ENCODE results near the gene GPC6. TPM values are rescaled to one million over a fixed set of nuclear protein-coding genes. Genes with fewer than 3 reads are reported as not detected.
A peak's percentile ranks its signal among the peaks of the same experiment; 100 is the strongest.

The GPC6 gene
- polyA plus RNA-seq, 1 donor from 2014 or later = 9.0 TPM

GRCh38 chr13:93948162-93948922 is 721.7 kb downstream of the GPC6 start:
- no peaks in the 10 kb centered on the region for H3K36me3 ChIP-seq (ENCODE audit: insufficient read depth, low read length)
- no peak for TF ChIP-seq MXI1 (conservative IDR thresholded peaks at IDR 0.05; ENCODE audit: poor library complexity, severe bottlenecking)
- TF ChIP-seq EP300 (conservative IDR thresholded peaks at IDR 0.05; ENCODE audit: poor library complexity, severe bottlenecking) = peak; percentile 67
- peak; percentile 43 for TF ChIP-seq POLR2AphosphoS5 (IDR thresholded peaks at IDR 0.05)
- H3K4me2 ChIP-seq (ENCODE audit: low read length) = no peak overlapping the region
- no peak overlapping the region for H3K27ac ChIP-seq (ENCODE audit: low read length)
- H3K9me3 ChIP-seq (ENCODE audit: low read length) = no peaks in the 10 kb centered on the region
- no peaks in the 10 kb centered on the region for H3K9me2 ChIP-seq (ENCODE audit: insufficient read depth, low read length)
- no peak overlapping the region for H3K4me3 ChIP-seq (ENCODE audit: low read length)
- no peak overlapping the region for H3K9ac ChIP-seq (ENCODE audit: low read length)
- no peak overlapping the region for H2AFZ ChIP-seq (ENCODE audit: low read depth, low read length)
- no peaks in the 10 kb centered on the region for H3K27me3 ChIP-seq (ENCODE audit: insufficient read depth, low read depth, low read length)
- no peaks in the 10 kb centered on the region for H3K79me2 ChIP-seq (replicated peaks; ENCODE audit: insufficient read depth, low read length)
- no peaks in the 10 kb centered on the region for H4K20me1 ChIP-seq (ENCODE audit: insufficient read depth)
- no peaks in the 10 kb centered on the region for H3F3A ChIP-seq (ENCODE audit: insufficient read depth, low read length, poor library complexity, severe bottlenecking)

- Histone ChIP-seq H3K79me2 (replicated peaks; ENCODE audit: insufficient read depth, low read length) (no peaks in the 10 kb centered on the region), H4K20me1 (ENCODE audit: insufficient read depth) (no peaks in the 10 kb centered on the region), H3K9ac (ENCODE audit: low read length) (no peak overlapping the region), H3K4me2 (ENCODE audit: low read length) (no peak overlapping the region), H3F3A (ENCODE audit: insufficient read depth, low read length, poor library complexity, severe bottlenecking) (no peaks in the 10 kb centered on the region), H3K9me3 (ENCODE audit: low read length) (no peaks in the 10 kb centered on the region), H3K27ac (ENCODE audit: low read length) (no peak overlapping the region), H3K36me3 (ENCODE audit: insufficient read depth, low read length) (no peaks in the 10 kb centered on the region), H3K27me3 (ENCODE audit: insufficient read depth, low read depth, low read length) (no peaks in the 10 kb centered on the region), H3K4me3 (ENCODE audit: low read length) (no peak overlapping the region), H2AFZ (ENCODE audit: low read depth, low read length) (no peak overlapping the region), H3K9me2 (ENCODE audit: insufficient read depth, low read length) (no peaks in the 10 kb centered on the region)
- TF ChIP-seq RAD21 (conservative IDR thresholded peaks at IDR 0.05) (no peak), REST (IDR thresholded peaks at IDR 0.05; ENCODE audit: borderline replicate concordance) (no peak), TAF1 (IDR thresholded peaks at IDR 0.05; ENCODE audit: low read depth) (no peak), SMC3 (conservative IDR thresholded peaks at IDR 0.05; ENCODE audit: poor library complexity) (no peak), MXI1 (conservative IDR thresholded peaks at IDR 0.05; ENCODE audit: poor library complexity, severe bottlenecking) (no peak), EZH2 (IDR thresholded peaks at IDR 0.05; ENCODE audit: borderline replicate concordance, insufficient read depth, low read length, poor library complexity, severe bottlenecking) (no peak), CTCF (IDR thresholded peaks at IDR 0.05; ENCODE audit: poor library complexity, severe bottlenecking) (no peak), EP300 (conservative IDR thresholded peaks at IDR 0.05; ENCODE audit: poor library complexity, severe bottlenecking) (no peak), POLR2AphosphoS5 (IDR thresholded peaks at IDR 0.05) (no peak)
These were observed 724.5 kb downstream of the GPC6 start for GRCh38 chr13:93951108-93951507.

Measured in neural cell (in vitro differentiated cells).